WERI-Rb-1 (cell line): Measurements from ENCODE around the gene AGRN.
"Not testable (repeated sequence)": the region's sequence is repeated elsewhere in the genome, so short reads cannot be mapped to it uniquely, and the experiment has no call there.

Experiments used
- DNase-seq: peaks from one replicate; pipeline ENCODE4 v3.0.0-alpha.2; 2020
- H3K27ac ChIP-seq: fragments of 250-450 bp; sonication (Bioruptor Pico); 2 replicates; pipeline ENCODE4 v1.5.1; 2020; ENCODE audit warnings: mild to moderate bottlenecking, moderate library complexity
- H3K27me3 ChIP-seq: fragments of 250-450 bp; sonication (Bioruptor Pico); 2 replicates; pipeline ENCODE4 v1.5.1; 2021; ENCODE audit warnings: mild to moderate bottlenecking, low read depth, moderate library complexity; ENCODE audit not compliant: insufficient read depth, severe bottlenecking
- H3K36me3 ChIP-seq: fragments of 250-450 bp; sonication (Bioruptor Pico); 2 replicates; pipeline ENCODE4 v1.5.1; 2020; ENCODE audit warnings: mild to moderate bottlenecking, moderate library complexity
- H3K4me3 ChIP-seq: 2 replicates; pipeline ENCODE4 v1.5.1; 2011; ENCODE audit warnings: low read depth, mild to moderate bottlenecking, control low read depth, low read length
- H3K9me3 ChIP-seq: fragments of 250-450 bp; sonication (Bioruptor Pico); 2 replicates; pipeline ENCODE4 v1.5.1; 2021; ENCODE audit warnings: mild to moderate bottlenecking, moderate library complexity; ENCODE audit not compliant: severe bottlenecking
- CTCF ChIP-seq: IDR thresholded peaks from 2 replicates; pipeline ENCODE4 v1.5.1; 2011; ENCODE audit warnings: low read depth, mild to moderate bottlenecking, control low read depth, inconsistent platforms, low read length

The AGRN gene

GRCh38 chr1:1027791-1028190, 7.9 kb downstream of the AGRN start:
- no peaks in the 10 kb centered on the region for H3K9me3 ChIP-seq
- H3K36me3 ChIP-seq: peaks cover 36% of the 10 kb centered on the region
- DNase-seq: no peak
- H3K27ac ChIP-seq: no peak overlapping the region
- H3K4me3 ChIP-seq: no peak overlapping the region
- H3K27me3 ChIP-seq: no peaks in the 10 kb centered on the region
- no peak for TF ChIP-seq CTCF

GRCh38 chr1:1030867-1031658, 11.1 kb downstream of the AGRN start:
- H3K36me3 ChIP-seq: peaks cover 26% of the 10 kb centered on the region
- not testable (repeated sequence) for H3K4me3 ChIP-seq, H3K9me3 ChIP-seq, DNase-seq, H3K27me3 ChIP-seq
- peak overlapping the region; percentile 96 for H3K27ac ChIP-seq

GRCh38 chr1:1031659-1032235, 11.8 kb downstream of the AGRN start:
- H3K36me3 ChIP-seq: peaks cover 21% of the 10 kb centered on the region
- TF ChIP-seq CTCF: no peak

GRCh38 chr1:1032424-1032823, 12.5 kb downstream of the AGRN start:
- peaks cover 24% of the 10 kb centered on the region for H3K36me3 ChIP-seq
- TF ChIP-seq CTCF: peak; percentile 80
- DNase-seq: peak; percentile 93
- no peaks in the 10 kb centered on the region for H3K9me3 ChIP-seq
- H3K27ac ChIP-seq: peak overlapping the region; percentile 96
- H3K4me3 ChIP-seq: peak overlapping the region; percentile 47
- no peaks in the 10 kb centered on the region for H3K27me3 ChIP-seq

More at GRCh38 chr1:1031659-1032235, 11.8 kb downstream of the AGRN start:
- Histone ChIP-seq H3K9me3 (no peaks in the 10 kb centered on the region), H3K27ac (peak overlapping the region; percentile 96), H3K4me3 (no peak overlapping the region), H3K27me3 (no peaks in the 10 kb centered on the region)
- no peak for DNase-seq

DNA sequence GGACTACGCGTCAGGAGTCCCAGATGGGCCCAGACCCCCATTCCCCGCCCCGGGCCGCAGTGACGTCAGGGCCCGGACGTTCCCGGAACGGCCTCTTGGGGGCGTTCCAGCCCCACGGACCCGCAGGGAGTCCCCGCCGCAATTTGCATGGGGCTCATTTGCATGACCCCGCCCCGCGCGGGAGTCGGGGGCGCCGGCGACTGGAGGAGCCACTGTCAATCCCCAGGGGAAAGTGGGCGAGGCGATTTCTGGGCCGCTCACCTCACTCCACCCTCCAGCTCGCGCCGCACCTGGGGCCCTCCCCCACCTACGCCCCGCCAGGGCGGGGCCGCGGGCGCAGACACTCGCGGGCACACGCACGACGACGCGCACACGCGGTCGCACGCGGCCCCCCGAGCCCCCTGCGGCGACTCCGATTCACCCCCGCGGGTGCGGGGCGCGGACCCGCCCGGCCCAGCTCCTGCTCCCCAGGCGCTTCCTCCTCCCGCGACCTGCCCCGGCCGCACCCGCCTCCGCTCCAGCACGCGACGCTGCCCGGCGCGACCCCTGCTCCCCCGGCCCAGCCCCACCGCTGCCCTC, 13.2 kb downstream of the AGRN start:
- Histone ChIP-seq H3K9me3 (no peaks in the 10 kb centered on the region), H3K4me3 (peak overlapping the region; percentile 47), H3K36me3 (peaks cover 19% of the 10 kb centered on the region), H3K27ac (peak overlapping the region; percentile 96), H3K27me3 (no peaks in the 10 kb centered on the region)
- peak; percentile 76 for TF ChIP-seq CTCF
- peak; percentile 98 for DNase-seq

DNA sequence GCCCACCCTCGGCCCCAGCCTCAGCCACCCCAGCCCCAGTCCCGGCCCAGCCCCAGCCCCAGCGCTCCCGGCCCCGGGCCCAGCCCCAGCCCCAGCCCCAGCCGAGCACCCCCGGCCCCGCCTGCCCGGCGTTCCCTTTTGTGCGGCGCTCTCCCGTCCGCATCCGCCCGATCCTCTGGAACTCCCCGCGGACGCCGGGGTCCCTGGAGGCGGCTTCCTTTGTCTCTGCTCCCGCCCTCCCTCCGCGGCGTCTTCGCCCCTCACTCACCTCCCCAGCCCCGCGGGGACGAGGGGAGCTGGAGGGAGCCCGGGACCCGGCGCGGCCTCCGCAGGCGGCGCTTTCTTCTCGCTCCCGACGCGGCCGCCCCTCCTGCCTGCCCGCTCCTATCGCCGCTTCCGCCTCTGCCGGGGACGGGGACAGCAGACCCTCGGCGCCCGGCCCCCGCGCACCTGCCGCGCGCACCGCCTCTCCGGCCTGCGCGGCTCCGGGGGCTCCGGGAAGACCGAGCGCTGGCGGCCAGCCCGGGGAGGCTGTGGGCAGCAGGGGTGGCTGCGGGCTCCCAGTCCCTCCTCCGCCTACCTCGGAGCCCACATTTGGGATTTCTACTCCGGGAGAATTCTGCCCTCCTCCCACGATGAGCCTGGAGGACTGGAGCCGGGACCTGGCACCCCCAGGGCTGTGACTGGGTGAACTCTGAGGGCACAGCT, 14.0 kb downstream of the AGRN start:
- DNase-seq: no peak
- H3K27ac ChIP-seq: no peak overlapping the region
- no peak overlapping the region for H3K4me3 ChIP-seq

More for the DNA sequence above, 14.0 kb downstream of the AGRN start:
- no peak for TF ChIP-seq CTCF
- Histone ChIP-seq H3K9me3 (no peaks in the 10 kb centered on the region), H3K27me3 (no peaks in the 10 kb centered on the region), H3K36me3 (peaks cover 24% of the 10 kb centered on the region)
